ENCODE results near the gene TNFRSF1B.
"Not testable (repeated sequence)": the region's sequence is repeated elsewhere in the genome, so short reads cannot be mapped to it uniquely, and the experiment has no call there.

TNFRSF1B gene

GRCh38 chr1:12224092-12224491 lies 57.3 kb downstream of the TNFRSF1B start:
- not testable (repeated sequence) for DNase-seq

GRCh38 chr1:12228979-12229378 lies 62.2 kb downstream of the TNFRSF1B start:
- DNase-seq: no peak

- no peak for DNase-seq
These were observed 62.6 kb downstream of the TNFRSF1B start for GRCh38 chr1:12229386-12229834.

GRCh38 chr1:12229835-12230548 lies 63.2 kb downstream of the TNFRSF1B start, which contains the start of gene VPS13D:
Gene VPS13D, plus strand, starts transcription at chr1:12230030. Its CDS starts 4,237 bp downstream, at chr1:12234267.
- DNase-seq: peak; percentile 87

- no peak for DNase-seq
These were observed 63.9 kb downstream of the TNFRSF1B start for GRCh38 chr1:12230549-12231275.

GRCh38 chr1:12231276-12231595 lies 64.4 kb downstream of the TNFRSF1B start:
- no peak for DNase-seq

GRCh38 chr1:12232221-12232620 lies 65.4 kb downstream of the TNFRSF1B start:
- no peak for DNase-seq

- DNase-seq: peak; percentile 43
These were observed 77.3 kb downstream of the TNFRSF1B start for GRCh38 chr1:12244078-12244477.

GRCh38 chr1:12244585-12244984 lies 77.8 kb downstream of the TNFRSF1B start:
- DNase-seq: no peak

GRCh38 chr1:12245116-12245515 lies 78.3 kb downstream of the TNFRSF1B start:
- DNase-seq: no peak

GRCh38 chr1:12245733-12246132 lies 78.9 kb downstream of the TNFRSF1B start:
- DNase-seq: no peak

- no peak for DNase-seq
These were observed 79.8 kb downstream of the TNFRSF1B start for GRCh38 chr1:12246584-12246983.

- no peak for DNase-seq
These were observed 82.4 kb downstream of the TNFRSF1B start for GRCh38 chr1:12249181-12249580.

GRCh38 chr1:12249748-12250147 lies 83.0 kb downstream of the TNFRSF1B start:
- DNase-seq: no peak

- no peak for DNase-seq
These were observed 84.7 kb downstream of the TNFRSF1B start for GRCh38 chr1:12251442-12251841.

- no peak for DNase-seq
These were observed 89.1 kb downstream of the TNFRSF1B start for GRCh38 chr1:12255913-12256312.

- peak; percentile 51 for DNase-seq
These were observed 91.5 kb downstream of the TNFRSF1B start for GRCh38 chr1:12258272-12258671.

Data from NCI-H82 (cell line).